HEK293T (cell line): ENCODE measurements around the gene SMTNL2.

Experiments used
- ARNT ChIP-seq: fragments of 450-650 bp; IDR thresholded peaks from 2 replicates; pipeline ENCODE4 v1.6.1; 2017; ENCODE audit warnings: mild to moderate bottlenecking
- BHLHE40 ChIP-seq: fragments of 450-650 bp; IDR thresholded peaks from 2 replicates; pipeline ENCODE4 v1.6.1; 2016; ENCODE audit warnings: mild to moderate bottlenecking, moderate library complexity, borderline replicate concordance
- CTBP1 ChIP-seq: fragments of 450-650 bp; IDR thresholded peaks from 2 replicates; pipeline ENCODE4 v1.6.1; 2016; ENCODE audit warnings: borderline replicate concordance
- ELF4 ChIP-seq: fragments of 450-650 bp; IDR thresholded peaks from 2 replicates; pipeline ENCODE4 v1.6.1; 2017; ENCODE audit warnings: antibody characterized with exemption
- FOXA1 ChIP-seq: fragments of 450-650 bp; IDR thresholded peaks from 2 replicates; pipeline ENCODE4 v1.6.1; 2016; ENCODE audit warnings: mild to moderate bottlenecking
- FOXK2 ChIP-seq: fragments of 450-650 bp; IDR thresholded peaks from 2 replicates; pipeline ENCODE4 v1.6.1; 2016; ENCODE audit warnings: mild to moderate bottlenecking
- FOXM1 ChIP-seq: fragments of 450-650 bp; IDR thresholded peaks from 2 replicates; pipeline ENCODE4 v1.6.1; 2017; ENCODE audit warnings: mild to moderate bottlenecking, borderline replicate concordance
- HDGF ChIP-seq: fragments of 450-650 bp; IDR thresholded peaks from 2 replicates; pipeline ENCODE4 v1.6.1; 2017; ENCODE audit warnings: antibody characterized with exemption, borderline replicate concordance
- L3MBTL2 ChIP-seq: fragments of 450-650 bp; conservative IDR thresholded peaks from 2 replicates; pipeline ENCODE4 v1.6.1; 2016; ENCODE audit warnings: mild to moderate bottlenecking
- LEF1 ChIP-seq: fragments of 450-650 bp; IDR thresholded peaks from 2 replicates; pipeline ENCODE4 v1.6.1; 2017; ENCODE audit warnings: mild to moderate bottlenecking, borderline replicate concordance
- PKNOX1 ChIP-seq: fragments of 450-650 bp; IDR thresholded peaks from 2 replicates; pipeline ENCODE4 v1.6.1; 2016
- SP1 ChIP-seq: fragments of 450-650 bp; IDR thresholded peaks from 2 replicates; pipeline ENCODE4 v1.6.1; 2017
- ZNF384 ChIP-seq: fragments of 450-650 bp; IDR thresholded peaks from 2 replicates; pipeline ENCODE4 v1.6.1; 2016

- TF ChIP-seq SP1 (no peak), FOXK2 (no peak), ARNT (no peak), LEF1 (no peak), ELF4 (no peak), CTBP1 (no peak), FOXA1 (no peak), HDGF (no peak), FOXM1 (no peak), ZNF384 (no peak), L3MBTL2 (no peak), BHLHE40 (no peak), PKNOX1 (no peak)
Measured at GRCh38 chr17:4560837-4561256, 23.5 kb upstream of the SMTNL2 start.
